ENCODE data around the gene FAM9C. TPM values are rescaled to one million over a fixed set of nuclear protein-coding genes. Genes with fewer than 3 reads are reported as not detected.
"Not testable (repeated sequence)": the region's sequence is repeated elsewhere in the genome, so short reads cannot be mapped to it uniquely, and the experiment has no call there.

The FAM9C gene
- total RNA-seq, 2 donors from 2014 or later, result 6.5 TPM; not detected in 1

GRCh38 chrX:13090339-13091110 lies 46.1 kb upstream of the FAM9C start:
- DNase-seq (ENCODE audit: low spot score), result no peak
- WGBS, result 38% methylated on average over 14 of the region's 14 CpGs
- intact Hi-C loops (cut with DNase I), result loop anchor here (5.0 kb wide), 1 partner anchor 118 kb away; no protein-coding TSS in a partner anchor
- peak overlapping the region in 1 of 2 donors; percentile 33 for H3K27ac ChIP-seq
- no peak overlapping the region for H3K4me3 ChIP-seq
- H3K27me3 ChIP-seq (replicated peaks; ENCODE audit: insufficient read depth), result no peaks in the 10 kb centered on the region
- H3K4me1 ChIP-seq (replicated peaks), result no peaks in the 10 kb centered on the region
- TF ChIP-seq, protein P1, sequence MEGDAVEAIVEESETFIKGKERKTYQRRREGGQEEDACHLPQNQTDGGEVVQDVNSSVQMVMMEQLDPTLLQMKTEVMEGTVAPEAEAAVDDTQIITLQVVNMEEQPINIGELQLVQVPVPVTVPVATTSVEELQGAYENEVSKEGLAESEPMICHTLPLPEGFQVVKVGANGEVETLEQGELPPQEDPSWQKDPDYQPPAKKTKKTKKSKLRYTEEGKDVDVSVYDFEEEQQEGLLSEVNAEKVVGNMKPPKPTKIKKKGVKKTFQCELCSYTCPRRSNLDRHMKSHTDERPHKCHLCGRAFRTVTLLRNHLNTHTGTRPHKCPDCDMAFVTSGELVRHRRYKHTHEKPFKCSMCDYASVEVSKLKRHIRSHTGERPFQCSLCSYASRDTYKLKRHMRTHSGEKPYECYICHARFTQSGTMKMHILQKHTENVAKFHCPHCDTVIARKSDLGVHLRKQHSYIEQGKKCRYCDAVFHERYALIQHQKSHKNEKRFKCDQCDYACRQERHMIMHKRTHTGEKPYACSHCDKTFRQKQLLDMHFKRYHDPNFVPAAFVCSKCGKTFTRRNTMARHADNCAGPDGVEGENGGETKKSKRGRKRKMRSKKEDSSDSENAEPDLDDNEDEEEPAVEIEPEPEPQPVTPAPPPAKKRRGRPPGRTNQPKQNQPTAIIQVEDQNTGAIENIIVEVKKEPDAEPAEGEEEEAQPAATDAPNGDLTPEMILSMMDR (IDR thresholded peaks at IDR 0.05), result no peak
- TF ChIP-seq POLR2AphosphoS5 (IDR thresholded peaks at IDR 0.05) (no peak), POLR2A (IDR thresholded peaks at IDR 0.05) (no peak)
- H3K36me3 ChIP-seq, result no peaks in the 10 kb centered on the region
- no peaks in the 10 kb centered on the region for H3K9me3 ChIP-seq

GRCh38 chrX:13090027-13090338 lies 45.6 kb upstream of the FAM9C start:
- Histone ChIP-seq H3K27ac (no peak overlapping the region), H3K4me3 (no peak overlapping the region), H3K36me3 (no peaks in the 10 kb centered on the region), H3K9me3 (no peaks in the 10 kb centered on the region), H3K27me3 (replicated peaks; ENCODE audit: insufficient read depth) (no peaks in the 10 kb centered on the region), H3K4me1 (replicated peaks) (no peaks in the 10 kb centered on the region)
- intact Hi-C loops (cut with DNase I), result loop anchor here (5.0 kb wide), 1 partner anchor 118 kb away; no protein-coding TSS in a partner anchor
- TF ChIP-seq, protein P1 (IDR thresholded peaks at IDR 0.05), result no peak
- no peak for DNase-seq (ENCODE audit: low spot score)
- 82% methylated on average over 1 of the region's 1 CpG for WGBS

DNA sequence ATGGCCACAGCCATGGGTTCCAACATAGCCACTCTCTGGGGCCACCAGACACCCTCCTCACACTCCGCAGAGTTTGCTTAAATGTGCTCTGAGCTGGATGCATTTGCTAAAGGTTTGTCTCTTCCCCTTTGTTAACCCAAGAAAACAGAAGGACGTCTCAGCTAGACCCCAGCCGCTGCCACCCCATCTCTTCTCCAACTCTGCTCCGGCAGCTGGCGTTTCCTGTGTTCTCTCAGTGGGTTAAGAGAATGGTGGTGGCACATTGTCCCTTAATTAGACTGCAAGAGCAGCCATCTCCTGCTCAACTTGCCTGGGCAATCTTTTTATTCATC lies 43.7 kb upstream of the FAM9C start:
- Histone ChIP-seq H3K36me3 (no peaks in the 10 kb centered on the region), H3K9me3 (no peaks in the 10 kb centered on the region), H3K27me3 (replicated peaks; ENCODE audit: insufficient read depth) (no peaks in the 10 kb centered on the region), H3K4me1 (replicated peaks) (no peaks in the 10 kb centered on the region), H3K4me3 (no peak overlapping the region), H3K27ac (no peak overlapping the region)
- 88% methylated on average over 5 of the region's 5 CpGs for WGBS
- TF ChIP-seq POLR2AphosphoS5 (IDR thresholded peaks at IDR 0.05), result no peak
- TF ChIP-seq, protein P1 (IDR thresholded peaks at IDR 0.05), result no peak
- TF ChIP-seq POLR2A (IDR thresholded peaks at IDR 0.05), result no peak
- no peak for DNase-seq (ENCODE audit: low spot score)
- intact Hi-C loops (cut with DNase I), result loop anchor here (10.0 kb wide), 1 partner anchor 397 kb away; no protein-coding TSS in a partner anchor

GRCh38 chrX:13087322-13088155 lies 43.1 kb upstream of the FAM9C start:
- WGBS, result 84% methylated on average over 10 of the region's 10 CpGs
- TF ChIP-seq, protein P1 (IDR thresholded peaks at IDR 0.05), result no peak
- no peak for TF ChIP-seq POLR2A (IDR thresholded peaks at IDR 0.05)
- no peak for TF ChIP-seq POLR2AphosphoS5 (IDR thresholded peaks at IDR 0.05)
- Histone ChIP-seq H3K9me3 (no peaks in the 10 kb centered on the region), H3K27me3 (replicated peaks; ENCODE audit: insufficient read depth) (no peaks in the 10 kb centered on the region), H3K27ac (no peak overlapping the region), H3K36me3 (no peaks in the 10 kb centered on the region), H3K4me1 (replicated peaks) (no peaks in the 10 kb centered on the region), H3K4me3 (no peak overlapping the region)
- no peak for DNase-seq (ENCODE audit: low spot score)
- intact Hi-C loops (cut with DNase I), result loop anchor here (10.0 kb wide), 1 partner anchor 397 kb away; no protein-coding TSS in a partner anchor

DNA sequence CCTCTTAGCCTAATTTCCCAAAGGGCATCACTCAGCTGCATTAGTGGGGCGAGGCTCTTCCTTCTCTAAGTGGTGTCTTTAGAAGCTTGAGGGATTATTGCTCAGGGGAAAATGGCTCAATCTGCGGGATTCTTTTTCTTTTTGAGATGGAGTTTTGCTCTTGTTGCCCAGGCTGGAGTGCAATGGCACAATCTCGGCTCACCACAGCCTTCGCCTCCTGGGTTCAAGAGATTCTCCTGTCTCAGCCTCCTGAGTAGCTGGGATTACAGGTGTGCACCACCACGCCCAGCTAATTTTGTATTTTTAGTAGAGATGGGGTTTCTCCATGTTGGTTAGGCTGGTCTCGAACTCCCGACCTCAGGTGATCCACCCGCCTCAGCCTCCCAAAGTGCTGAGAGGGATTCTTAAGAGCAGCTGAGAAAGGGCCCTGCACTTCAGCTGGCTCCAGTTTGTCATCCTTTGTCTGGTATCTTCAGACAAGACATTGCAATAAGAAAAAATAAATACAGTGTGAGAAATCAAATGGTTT lies 42.4 kb upstream of the FAM9C start:
- H3K36me3 ChIP-seq; DNase-seq (ENCODE audit: low spot score); H3K4me3 ChIP-seq; H3K27me3 ChIP-seq (replicated peaks; ENCODE audit: insufficient read depth); H3K4me1 ChIP-seq (replicated peaks); H3K9me3 ChIP-seq; H3K27ac ChIP-seq: not testable (repeated sequence)
- 97% methylated on average over 8 of the region's 8 CpGs for WGBS
- intact Hi-C loops (cut with DNase I), result loop anchor here (10.0 kb wide), 1 partner anchor 398 kb away; no protein-coding TSS in a partner anchor

All from prostate gland (tissue), 2 donors.